CMK (cell line): ENCODE measurements around the gene BSN.

Experiments used
- DNase-seq: peaks from one replicate; pipeline ENCODE4 v3.0.0-alpha.2; 2010; ENCODE audit warnings: low read depth

The BSN gene

DNA sequence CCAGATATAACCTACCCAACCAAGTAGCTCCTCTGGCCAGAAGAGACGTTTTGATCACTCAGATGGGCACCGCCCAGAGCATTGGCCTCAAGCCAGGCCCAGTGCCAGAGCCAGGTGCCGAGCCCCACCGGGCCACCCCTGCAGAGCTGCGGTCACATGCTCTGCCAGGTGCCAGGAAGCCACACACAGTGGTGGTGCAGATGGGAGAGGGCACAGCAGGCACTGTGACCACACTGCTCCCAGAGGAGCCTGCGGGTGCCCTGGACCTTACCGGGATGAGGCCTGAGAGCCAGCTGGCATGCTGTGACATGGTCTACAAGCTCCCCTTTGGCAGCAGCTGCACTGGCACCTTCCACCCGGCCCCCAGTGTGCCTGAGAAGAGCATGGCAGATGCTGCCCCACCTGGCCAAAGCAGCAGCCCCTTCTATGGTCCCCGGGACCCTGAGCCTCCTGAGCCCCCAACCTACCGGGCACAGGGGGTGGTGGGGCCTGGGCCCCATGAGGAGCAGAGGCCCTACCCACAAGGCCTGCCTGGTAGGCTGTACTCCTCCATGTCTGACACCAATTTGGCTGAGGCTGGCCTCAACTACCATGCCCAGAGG, 100.8 kb downstream of the BSN start:
- DNase-seq = no peak

- DNase-seq = no peak
Observed at GRCh38 chr3:49655731-49656285, 101.5 kb downstream of the BSN start.

GRCh38 chr3:49656541-49657112, 102.3 kb downstream of the BSN start:
- DNase-seq = no peak

DNA sequence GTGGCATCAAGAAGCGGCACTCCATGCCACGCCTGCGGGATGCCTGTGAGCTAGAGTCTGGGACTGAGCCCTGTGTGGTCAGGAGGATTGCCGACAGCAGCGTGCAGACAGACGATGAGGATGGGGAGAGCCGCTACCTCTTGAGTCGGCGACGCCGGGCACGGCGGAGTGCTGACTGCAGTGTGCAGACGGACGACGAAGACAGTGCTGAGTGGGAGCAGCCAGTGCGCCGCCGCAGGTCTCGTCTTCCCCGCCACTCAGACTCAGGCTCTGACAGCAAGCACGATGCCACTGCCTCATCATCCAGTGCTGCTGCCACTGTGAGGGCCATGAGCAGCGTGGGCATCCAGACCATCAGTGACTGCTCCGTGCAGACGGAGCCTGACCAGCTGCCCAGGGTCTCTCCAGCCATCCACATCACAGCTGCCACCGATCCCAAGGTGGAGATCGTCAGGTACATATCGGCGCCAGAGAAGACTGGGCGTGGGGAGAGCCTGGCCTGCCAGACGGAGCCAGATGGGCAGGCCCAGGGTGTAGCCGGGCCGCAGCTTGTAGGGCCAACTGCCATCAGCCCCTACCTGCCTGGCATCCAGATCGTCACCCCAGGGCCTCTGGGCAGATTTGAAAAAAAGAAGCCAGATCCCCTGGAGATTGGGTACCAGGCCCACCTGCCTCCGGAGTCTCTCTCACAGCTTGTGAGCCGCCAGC, 103.1 kb downstream of the BSN start:
- no peak for DNase-seq

GRCh38 chr3:49658711-49659110, 104.4 kb downstream of the BSN start:
- DNase-seq = no peak

GRCh38 chr3:49659756-49660155, 105.5 kb downstream of the BSN start:
- DNase-seq = no peak

GRCh38 chr3:49661281-49661680, 107.0 kb downstream of the BSN start:
- no peak for DNase-seq

DNA sequence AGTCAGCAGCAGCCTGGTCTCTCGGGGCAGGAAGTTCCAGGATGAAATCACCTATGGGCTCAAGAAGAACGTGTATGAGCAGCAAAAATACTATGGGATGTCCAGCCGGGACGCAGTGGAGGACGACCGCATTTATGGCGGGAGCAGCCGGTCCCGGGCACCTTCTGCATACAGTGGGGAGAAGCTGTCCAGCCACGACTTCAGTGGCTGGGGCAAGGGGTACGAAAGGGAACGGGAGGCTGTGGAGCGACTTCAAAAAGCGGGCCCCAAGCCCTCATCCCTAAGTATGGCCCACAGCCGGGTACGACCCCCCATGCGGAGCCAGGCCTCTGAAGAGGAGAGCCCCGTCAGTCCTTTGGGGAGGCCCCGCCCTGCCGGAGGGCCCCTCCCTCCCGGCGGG, 107.7 kb downstream of the BSN start:
- no peak for DNase-seq

DNA sequence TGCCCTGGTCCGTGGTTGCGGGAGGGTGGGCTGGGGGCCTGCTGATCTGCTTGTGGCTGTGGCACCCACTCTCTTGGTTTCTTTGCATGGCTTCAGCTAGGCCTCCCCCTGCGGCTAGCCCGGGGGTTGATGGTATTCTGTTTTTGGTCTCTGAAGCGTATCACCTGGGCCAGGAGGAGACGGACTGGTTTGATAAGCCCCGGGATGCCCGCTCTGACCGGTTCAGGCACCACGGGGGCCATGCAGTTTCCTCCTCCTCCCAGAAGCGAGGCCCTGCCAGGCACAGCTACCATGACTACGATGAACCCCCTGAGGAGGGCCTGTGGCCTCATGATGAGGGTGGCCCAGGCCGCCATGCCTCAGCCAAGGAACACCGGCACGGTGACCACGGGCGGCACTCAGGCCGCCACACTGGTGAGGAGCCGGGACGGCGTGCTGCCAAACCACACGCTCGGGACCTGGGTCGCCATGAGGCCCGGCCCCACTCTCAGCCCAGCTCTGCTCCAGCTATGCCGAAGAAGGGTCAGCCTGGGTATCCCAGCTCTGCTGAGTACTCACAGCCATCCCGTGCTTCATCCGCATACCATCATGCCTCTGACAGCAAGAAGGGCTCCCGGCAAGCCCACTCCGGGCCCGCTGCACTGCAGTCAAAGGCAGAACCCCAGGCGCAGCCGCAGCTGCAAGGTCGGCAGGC, 108.6 kb downstream of the BSN start:
- DNase-seq = no peak

DNA sequence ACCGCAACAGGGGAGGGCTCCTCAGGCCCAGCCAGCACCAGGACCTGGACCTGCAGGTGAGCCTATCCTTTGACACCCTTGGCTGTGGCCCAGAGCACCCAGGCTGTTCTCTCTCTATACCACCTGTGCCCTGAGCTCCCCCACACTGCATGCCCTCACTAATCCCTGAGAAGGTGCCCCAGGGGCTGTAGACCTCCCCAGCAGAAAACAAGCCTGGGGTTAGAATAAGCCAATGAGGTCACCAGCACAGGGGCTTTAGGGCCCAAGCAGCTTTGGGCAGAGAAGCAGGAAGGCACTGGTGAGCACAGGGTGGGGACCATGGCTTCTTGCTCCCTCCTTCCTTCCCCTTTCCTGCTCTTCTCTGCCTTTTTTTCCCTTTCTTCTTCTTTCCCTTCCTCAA, 109.6 kb downstream of the BSN start:
- no peak for DNase-seq

DNA sequence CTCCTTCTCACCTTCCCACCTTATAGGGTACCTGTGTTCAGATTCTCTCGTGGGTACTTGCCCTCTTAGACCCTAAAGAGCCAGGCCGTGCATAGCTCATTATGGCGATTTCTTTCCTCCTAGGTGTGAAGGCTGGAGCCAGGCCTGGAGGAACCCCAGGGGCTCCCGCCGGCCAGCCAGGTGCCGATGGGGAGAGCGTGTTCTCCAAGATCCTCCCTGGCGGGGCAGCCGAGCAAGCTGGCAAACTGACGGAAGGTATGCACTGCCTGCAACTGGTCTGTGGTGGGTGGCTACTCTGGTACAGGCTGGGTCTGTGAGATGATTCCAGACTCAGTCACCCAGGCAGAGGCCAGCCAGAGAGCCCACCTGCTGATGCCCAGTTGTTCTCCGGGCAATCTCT, 110.0 kb downstream of the BSN start:
- no peak for DNase-seq

DNA sequence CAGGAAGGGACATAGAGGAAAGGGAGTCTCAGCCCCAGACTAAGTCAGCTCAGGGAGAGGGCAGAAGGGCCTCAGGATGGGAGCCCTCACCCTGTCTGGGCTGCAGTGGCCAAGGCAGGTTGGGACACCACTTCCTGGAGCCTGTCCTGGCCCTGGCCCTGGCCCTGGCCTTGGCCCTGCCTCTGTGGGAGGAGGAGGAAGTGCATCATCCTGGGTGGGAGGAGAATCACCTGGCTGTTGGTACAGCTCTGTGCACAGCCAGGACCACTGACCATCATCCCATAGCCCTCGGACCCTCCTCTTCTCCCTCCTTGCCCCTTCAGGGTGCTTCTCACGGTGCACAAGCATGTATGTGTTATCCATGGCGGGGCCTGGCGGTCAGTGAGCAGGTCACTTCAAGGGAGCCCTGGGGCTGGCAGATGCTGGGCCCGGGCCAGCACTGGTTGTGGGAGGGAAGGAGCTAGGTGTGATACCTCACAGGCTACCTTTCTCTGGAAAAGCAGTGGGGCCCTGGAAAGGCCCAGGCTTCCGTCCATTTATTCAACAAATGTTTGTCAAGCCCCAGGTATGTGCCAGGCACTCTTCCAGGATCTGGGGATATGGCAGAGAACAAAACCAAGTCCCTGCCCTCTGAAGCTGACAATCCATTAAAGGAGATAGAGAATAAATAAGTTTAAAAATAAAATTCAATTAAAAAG, 111.7 kb downstream of the BSN start:
- no peak for DNase-seq

DNA sequence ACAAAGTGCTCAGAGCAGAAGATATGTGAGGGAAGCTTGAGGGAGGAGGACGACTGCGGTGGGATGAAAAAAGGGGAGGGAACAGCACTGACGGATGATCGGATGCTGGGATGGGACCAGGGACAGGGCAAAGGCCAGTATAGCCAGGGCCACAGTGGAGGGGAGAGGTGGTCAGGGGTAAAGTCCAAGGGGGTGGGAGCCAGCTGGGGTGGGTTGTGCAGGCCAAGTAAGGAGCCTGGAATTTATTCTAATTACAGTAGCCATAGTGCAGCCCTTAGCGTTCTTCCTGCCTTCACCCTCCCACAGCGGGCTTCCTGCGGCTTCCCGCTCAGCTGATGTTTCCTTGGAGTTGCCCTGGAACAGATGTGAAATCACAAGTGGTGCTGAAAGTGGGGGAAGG, 112.3 kb downstream of the BSN start:
- DNase-seq = no peak

GRCh38 chr3:49667701-49668413, 113.6 kb downstream of the BSN start:
- no peak for DNase-seq

- no peak for DNase-seq
Observed at GRCh38 chr3:49668414-49668797, 114.1 kb downstream of the BSN start.

DNA sequence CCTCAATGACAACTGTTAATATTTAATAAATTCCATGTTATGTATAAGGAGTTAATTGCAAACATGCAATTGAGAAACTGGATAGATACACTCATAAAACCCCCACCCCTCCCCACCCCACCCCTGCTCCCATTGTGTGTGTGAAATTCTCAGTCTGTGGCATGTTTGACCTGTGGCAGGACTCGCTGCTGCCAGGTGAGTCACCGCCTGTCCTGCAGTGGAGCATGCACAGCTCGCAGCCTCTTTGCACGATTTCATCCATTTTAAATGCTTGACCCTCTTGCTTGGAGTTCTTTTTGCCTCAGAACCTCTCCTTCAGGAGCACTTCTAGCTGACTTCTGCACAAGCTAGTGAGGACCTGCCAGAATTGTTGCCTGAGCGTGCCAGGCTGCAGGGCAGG, 114.6 kb downstream of the BSN start:
- DNase-seq = no peak

DNA sequence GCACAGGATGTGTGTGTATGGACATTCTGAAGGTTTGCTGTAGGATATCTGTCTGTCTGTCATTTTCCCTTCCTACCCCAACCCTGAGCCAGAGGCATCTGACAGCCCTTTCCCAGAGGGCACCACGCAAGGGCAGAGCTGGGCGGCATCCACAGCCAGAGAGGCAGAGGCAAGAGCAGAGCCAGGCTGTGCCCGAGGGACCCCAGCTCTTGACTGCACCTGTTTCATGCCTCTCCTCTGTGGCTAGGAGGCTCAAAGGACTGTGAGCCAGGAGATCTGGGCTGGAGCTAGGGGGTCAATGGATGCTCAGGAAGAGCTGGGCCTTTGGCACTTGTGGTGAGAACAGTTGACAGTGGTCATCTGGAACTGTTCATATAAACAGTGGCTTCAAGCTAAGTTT, 115.1 kb downstream of the BSN start:
- no peak for DNase-seq

DNA sequence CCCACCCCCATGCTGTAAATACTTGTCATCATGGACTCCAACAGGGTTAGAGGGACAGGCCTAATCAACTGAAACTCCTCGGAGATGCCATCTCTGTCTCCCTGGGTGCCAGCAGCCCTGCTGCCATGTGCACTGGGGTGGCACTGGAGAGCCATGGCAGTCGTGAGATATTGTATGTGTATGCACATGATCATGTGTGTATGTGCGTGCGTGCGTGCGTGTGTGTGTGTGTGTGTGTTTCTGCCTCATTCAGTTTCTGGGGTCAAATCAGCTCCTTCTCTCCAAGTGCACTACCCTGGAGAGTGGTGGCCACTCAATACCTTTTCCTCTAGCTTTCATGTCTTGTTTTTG, 116.6 kb downstream of the BSN start:
- no peak for DNase-seq

GRCh38 chr3:49671291-49672288, 117.3 kb downstream of the BSN start:
- peak; percentile 69 for DNase-seq

- peak; percentile 71 for DNase-seq
Observed at GRCh38 chr3:49673121-49673714, 118.9 kb downstream of the BSN start.
